NT2/D1 (cell line): ENCODE measurements around the gene CANT1.

Experiments used
- SUZ12 ChIP-seq: IDR thresholded peaks from 2 replicates; pipeline ENCODE4 v1.6.1; 2011; ENCODE audit not compliant: insufficient read length, insufficient read depth; ENCODE audit errors: extremely low read depth
- YY1 ChIP-seq: IDR thresholded peaks from 2 replicates; pipeline ENCODE4 v1.6.1; 2011; ENCODE audit not compliant: insufficient read length, insufficient read depth
- ZNF274 ChIP-seq: IDR thresholded peaks from 2 replicates; pipeline ENCODE4 v1.6.1; 2011; ENCODE audit warnings: mild to moderate bottlenecking, low read depth, low read length

- TF ChIP-seq ZNF274 (no peak), SUZ12 (no peak), YY1 (no peak)
Observed at GRCh38 chr17:78947235-78948149, 62.1 kb downstream of the CANT1 start.
